GM18858 (cell line): ENCODE measurements around the gene EVPLL.
"Not testable (repeated sequence)": the region's sequence is repeated elsewhere in the genome, so short reads cannot be mapped to it uniquely, and the experiment has no call there.

Experiments
- ATAC-seq: cut with Tn5 transposase; IDR thresholded peaks from one replicate; pipeline ENCODE4 v1.9.1; 2021; ENCODE audit not compliant: unreplicated experiment

Gene EVPLL

GRCh38 chr17:18422464-18422863 lies 44.9 kb downstream of the EVPLL start:
- not testable (repeated sequence) for ATAC-seq

- ATAC-seq = not testable (repeated sequence)
These were observed 45.4 kb downstream of the EVPLL start for GRCh38 chr17:18423015-18423414.

GRCh38 chr17:18425593-18425992 lies 48.0 kb downstream of the EVPLL start:
- ATAC-seq = not testable (repeated sequence)

- not testable (repeated sequence) for ATAC-seq
These were observed 49.1 kb downstream of the EVPLL start for GRCh38 chr17:18426639-18427038.

- ATAC-seq = not testable (repeated sequence)
These were observed 54.6 kb downstream of the EVPLL start for GRCh38 chr17:18432206-18432605.
